GM19372 (cell line): ENCODE results near the gene GALNT6.
"Not testable (repeated sequence)": the region's sequence is repeated elsewhere in the genome, so short reads cannot be mapped to it uniquely, and the experiment has no call there.

ENCODE experiments used
- ATAC-seq: cut with Tn5 transposase; IDR thresholded peaks from one replicate; pipeline ENCODE4 v1.9.1; 2021; ENCODE audit warnings: mild to moderate bottlenecking, low read depth, moderate library complexity; ENCODE audit not compliant: unreplicated experiment

The GALNT6 gene

DNA sequence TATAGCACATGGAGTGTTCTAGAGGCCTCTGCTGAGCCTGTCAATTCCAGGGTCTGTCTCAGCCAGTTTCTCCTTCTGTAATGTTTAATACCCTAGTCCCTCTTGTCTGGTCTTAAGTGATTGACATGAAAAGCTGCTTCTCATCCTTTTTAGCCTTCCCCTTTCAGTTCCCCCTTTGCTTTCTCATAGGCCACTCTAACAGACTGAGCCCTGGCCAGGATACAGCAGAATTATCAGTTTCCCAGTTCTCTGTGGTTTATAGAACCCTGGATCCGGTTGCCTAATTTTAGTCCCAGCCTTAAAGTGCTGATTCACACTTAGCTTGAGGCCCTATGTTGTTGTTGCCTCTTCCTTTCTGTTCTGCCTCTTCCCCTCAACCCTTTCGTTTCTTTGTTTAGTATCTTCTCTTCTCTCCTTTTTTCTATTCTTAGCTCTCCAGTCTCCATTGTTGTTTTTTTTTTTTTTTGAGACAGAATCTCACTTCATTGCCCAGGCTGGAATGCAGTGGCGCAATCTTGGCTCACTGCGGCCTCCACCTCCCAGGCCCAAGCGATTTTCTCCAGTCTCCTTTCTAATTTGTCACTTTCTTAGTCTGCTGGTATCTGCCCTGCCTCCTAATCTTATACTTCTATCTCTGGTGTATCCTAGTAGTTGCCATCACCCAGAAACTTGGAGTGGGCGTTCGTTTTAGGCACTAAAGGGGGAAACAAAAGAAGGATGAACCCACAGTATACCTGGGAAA lies 64.3 kb downstream of the GALNT6 start:
- ATAC-seq = peak; percentile 61

DNA sequence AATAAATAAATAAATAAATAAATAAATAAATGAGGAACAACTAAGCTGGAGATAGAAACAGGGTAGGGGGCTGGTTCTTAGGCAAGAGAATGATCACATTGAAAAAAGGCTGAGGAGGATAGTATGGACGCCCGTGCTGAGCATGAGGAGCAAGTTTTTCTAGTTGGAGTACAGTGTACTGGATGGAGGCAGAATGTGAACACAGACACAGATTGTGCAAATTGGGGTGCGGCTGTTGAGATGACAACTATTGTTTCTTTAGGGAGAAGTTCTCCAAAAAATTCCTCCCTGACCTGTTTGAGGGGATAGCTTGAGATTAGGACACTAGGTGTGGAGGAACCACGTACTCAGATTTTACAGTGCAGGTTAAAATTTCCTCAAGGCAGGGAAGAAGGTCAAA lies 66.3 kb downstream of the GALNT6 start:
- no peak for ATAC-seq

- ATAC-seq = no peak
These were observed 67.0 kb downstream of the GALNT6 start, which contains the start of gene BIN2 for GRCh38 chr12:51323966-51324895. BIN2 (minus strand) TSS chr12:51324174; CDS start chr12:51324102, 72 bp downstream.

GRCh38 chr12:51323317-51323960 lies 67.8 kb downstream of the GALNT6 start:
- no peak for ATAC-seq

DNA sequence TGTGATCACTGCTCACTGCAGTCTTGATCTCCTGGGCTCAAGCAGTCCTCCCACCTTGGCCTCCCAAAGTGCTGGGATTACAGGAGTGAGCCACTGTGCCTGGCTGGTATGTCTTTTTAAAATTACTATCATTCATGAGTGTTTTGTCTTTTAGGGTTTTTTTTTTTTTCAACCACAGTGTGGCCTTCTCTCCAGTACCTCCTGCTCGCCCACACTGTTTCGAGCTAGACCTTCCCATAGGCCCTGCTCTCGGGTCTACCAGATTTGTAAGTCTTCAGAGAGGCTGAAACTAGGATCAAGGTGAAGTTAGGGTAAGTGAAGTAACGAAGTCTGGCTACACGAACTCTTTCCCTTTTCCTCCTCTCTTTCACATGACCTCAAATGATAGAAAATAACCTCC lies 68.8 kb downstream of the GALNT6 start:
- no peak for ATAC-seq

- ATAC-seq = no peak
These were observed 69.3 kb downstream of the GALNT6 start for GRCh38 chr12:51321882-51322281.

- no peak for ATAC-seq
These were observed 70.4 kb downstream of the GALNT6 start for GRCh38 chr12:51320695-51321320.

- ATAC-seq = no peak
These were observed 70.9 kb downstream of the GALNT6 start for GRCh38 chr12:51320311-51320694.

- no peak for ATAC-seq
These were observed 72.2 kb downstream of the GALNT6 start for GRCh38 chr12:51318846-51319599.

GRCh38 chr12:51318057-51318806 lies 73.0 kb downstream of the GALNT6 start:
- not testable (repeated sequence) for ATAC-seq

- no peak for ATAC-seq
These were observed 79.8 kb downstream of the GALNT6 start for GRCh38 chr12:51311389-51311788.

- no peak for ATAC-seq
These were observed 83.3 kb downstream of the GALNT6 start for GRCh38 chr12:51307655-51308593.

- no peak for ATAC-seq
These were observed 84.7 kb downstream of the GALNT6 start for GRCh38 chr12:51306507-51306906.
